ENCODE results near the gene PTPRG.

GRCh38 chr3:62325896-62326295 is 764.5 kb downstream of the PTPRG start:
- TF ChIP-seq CTCF (IDR thresholded peaks at IDR 0.05) = no peak
- TF ChIP-seq POLR2AphosphoS5 (IDR thresholded peaks at IDR 0.05; ENCODE audit: low read depth, low read length) = no peak

Data from Panc1 (cell line).